GM23248 (cell line): ENCODE results near the gene SMPD1.

Source experiments
- EZH2 ChIP-seq: fragments of 200-600 bp; sonication (generic); IDR thresholded peaks from 2 replicates; pipeline ENCODE4 v1.6.1; 2018; ENCODE audit warnings: antibody characterized with exemption, mild to moderate bottlenecking; ENCODE audit not compliant: insufficient read depth, poor library complexity, severe bottlenecking
- EZH2phosphoT487 ChIP-seq: fragments of 200-600 bp; sonication (generic); IDR thresholded peaks from 2 replicates; pipeline ENCODE4 v1.6.1; 2018; ENCODE audit warnings: antibody characterized with exemption, moderate library complexity, mild to moderate bottlenecking, low read depth; ENCODE audit not compliant: insufficient read depth

DNA sequence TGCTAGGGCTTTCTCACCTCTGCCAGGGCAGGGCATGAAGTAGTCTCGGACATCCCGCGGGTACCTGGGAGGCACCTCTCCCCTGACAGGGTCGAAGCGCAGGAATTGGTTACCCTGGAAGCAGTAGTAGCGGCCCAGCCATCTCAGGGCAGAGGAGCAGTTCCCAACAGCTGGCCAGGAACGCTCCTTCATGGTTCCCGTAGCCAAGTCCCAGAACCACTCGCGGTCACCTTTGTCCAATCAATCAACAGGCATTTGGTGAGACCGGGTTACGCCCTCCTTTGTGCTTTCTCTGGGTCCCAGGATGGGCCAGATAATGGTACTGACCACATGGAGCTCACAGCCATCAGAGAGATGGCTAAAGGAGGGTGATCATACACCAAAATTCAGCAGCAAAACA, 47.1 kb downstream of the SMPD1 start:
- TF ChIP-seq EZH2 = no peak
- TF ChIP-seq EZH2phosphoT487 = no peak
